B cell (primary cell): ENCODE data around the gene ASTE1.

Experiments used
- CTCF ChIP-seq: fragments of 200-600 bp; IDR thresholded peaks from one replicate; pipeline ENCODE4 v1.8.0; 2022; ENCODE audit warnings: antibody characterized with exemption, mild to moderate bottlenecking
- EZH2 ChIP-seq: IDR thresholded peaks from 2 replicates; pipeline ENCODE4 v1.6.1; 2012; ENCODE audit warnings: borderline replicate concordance, low read depth, mild to moderate bottlenecking, moderate library complexity, low read length; ENCODE audit not compliant: insufficient read depth, poor library complexity, severe bottlenecking

DNA sequence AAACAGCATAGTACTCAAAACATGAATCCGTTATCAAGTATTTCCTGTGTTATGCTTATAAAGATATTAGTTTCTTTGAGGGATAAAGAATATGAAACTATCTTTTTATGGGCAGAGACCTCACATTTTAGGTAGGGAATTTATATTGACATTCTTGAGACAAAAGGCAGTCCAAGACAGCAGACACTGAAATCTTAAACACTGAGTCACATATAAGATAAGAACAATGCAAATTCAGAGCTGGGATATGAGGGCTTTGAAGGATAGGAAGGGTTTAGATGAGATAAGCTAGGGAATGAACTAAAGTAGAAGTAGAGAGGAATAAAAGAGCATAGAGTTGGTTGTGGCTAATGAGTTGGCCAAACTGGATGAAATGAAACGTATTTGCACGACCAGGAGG is 58.4 kb downstream of the ASTE1 start:
- no peak for TF ChIP-seq CTCF
- TF ChIP-seq EZH2, result no peak
